Measurements from ENCODE around the gene KRTAP6-3.

The KRTAP6-3 gene

GRCh38 chr21:30592140-30592539 lies at the start of gene KRTAP6-3:
Gene KRTAP6-3 (plus strand): TSS chr21:30592440. CDS start chr21:30592446, 6 bp downstream.
- TF ChIP-seq CTCF (IDR thresholded peaks at IDR 0.05): no peak

GRCh38 chr21:30552782-30553181 lies 39.5 kb upstream of the KRTAP6-3 start:
- no peak for TF ChIP-seq CTCF (IDR thresholded peaks at IDR 0.05)

- TF ChIP-seq CTCF (IDR thresholded peaks at IDR 0.05): no peak
These were observed 37.1 kb upstream of the KRTAP6-3 start for GRCh38 chr21:30555095-30555494.

GRCh38 chr21:30561264-30561895 lies 30.9 kb upstream of the KRTAP6-3 start, which contains the start of gene KRTAP19-7:
Gene KRTAP19-7 (minus strand): TSS chr21:30561314. CDS start chr21:30561289, 25 bp downstream.
- TF ChIP-seq CTCF (IDR thresholded peaks at IDR 0.05): no peak

- TF ChIP-seq CTCF (IDR thresholded peaks at IDR 0.05): no peak
These were observed 30.3 kb upstream of the KRTAP6-3 start for GRCh38 chr21:30561957-30562356.

- TF ChIP-seq CTCF (IDR thresholded peaks at IDR 0.05): no peak
These were observed 29.2 kb upstream of the KRTAP6-3 start for GRCh38 chr21:30563072-30563471.

GRCh38 chr21:30563630-30564029 lies 28.6 kb upstream of the KRTAP6-3 start:
- TF ChIP-seq CTCF (IDR thresholded peaks at IDR 0.05): no peak

GRCh38 chr21:30567617-30568016 lies 24.6 kb upstream of the KRTAP6-3 start:
- no peak for TF ChIP-seq CTCF (IDR thresholded peaks at IDR 0.05)

All from LNCAP (cell line).